Chondrocyte (in vitro differentiated cells): ENCODE measurements around the gene PPP1R18. TPM values are rescaled to one million over a fixed set of nuclear protein-coding genes. Genes with fewer than 3 reads are reported as not detected.
"Not testable (repeated sequence)": the region's sequence is repeated elsewhere in the genome, so short reads cannot be mapped to it uniquely, and the experiment has no call there.

Experiments used
- DNase-seq: peaks from one replicate; pipeline ENCODE4 v3.0.0; 2021; ENCODE audit warnings: mixed read lengths, low spot score
- H3K27ac Mint-ChIP-seq: one replicate; pipeline ENCODE4 v1.8.0; 2021; ENCODE audit warnings: mild to moderate bottlenecking, moderate library complexity, mixed read lengths; ENCODE audit not compliant: unreplicated experiment
- H3K27me3 Mint-ChIP-seq: 2 replicates; pipeline ENCODE4 v1.8.0; 2021; ENCODE audit warnings: low read depth, mixed read lengths
- H3K36me3 Mint-ChIP-seq: 2 replicates; pipeline ENCODE4 v1.8.0; 2021; ENCODE audit warnings: low read depth, mixed read lengths
- H3K4me1 Mint-ChIP-seq: 2 replicates; pipeline ENCODE4 v1.8.0; 2021; ENCODE audit warnings: low read depth, mild to moderate bottlenecking, mixed read lengths
- H3K4me3 Mint-ChIP-seq: one replicate; pipeline ENCODE4 v1.8.0; 2021; ENCODE audit warnings: mild to moderate bottlenecking, moderate library complexity, mixed read lengths; ENCODE audit not compliant: unreplicated experiment
- H3K9me3 Mint-ChIP-seq: 2 replicates; pipeline ENCODE4 v1.8.0; 2021; ENCODE audit warnings: low read depth, mixed read lengths
- CTCF ChIP-seq: fragments of 200-600 bp; sonication (generic); IDR thresholded peaks from 2 replicates; pipeline ENCODE4 v1.5.0; 2021; ENCODE audit warnings: antibody characterized with exemption, mild to moderate bottlenecking, moderate library complexity
- total RNA-seq: library from RNA; stranded (reverse); gene quantifications from 3 replicates; pipeline ENCODE4 v1.2.1, GENCODE V29; 2021

The PPP1R18 gene
- total RNA-seq, 1 donor from 2014 or later, result 165 TPM

- Mint-ChIP-seq H3K4me3 (peak overlapping the region; percentile 96), H3K27ac (peak overlapping the region; percentile 96), H3K4me1 (peaks cover 66% of the 10 kb centered on the region), H3K36me3 (peaks cover 44% of the 10 kb centered on the region), H3K27me3 (no peaks in the 10 kb centered on the region), H3K9me3 (no peaks in the 10 kb centered on the region)
- TF ChIP-seq CTCF, result no peak
- DNase-seq, result no peak
Observed at GRCh38 chr6:30720738-30721197, 34.3 kb upstream of the PPP1R18 start.

- Mint-ChIP-seq H3K4me1 (peaks cover 63% of the 10 kb centered on the region), H3K9me3 (no peaks in the 10 kb centered on the region), H3K4me3 (peak within 1 kb of the TSS; percentile 96), H3K36me3 (peaks cover 41% of the 10 kb centered on the region), H3K27me3 (no peaks in the 10 kb centered on the region), H3K27ac (peak within 1 kb of the TSS; percentile 96)
- DNase-seq, result peak; percentile 98
- peak; percentile 6 for TF ChIP-seq CTCF
Observed at GRCh38 chr6:30719791-30720737, 33.6 kb upstream of the PPP1R18 start, which contains the start of gene TUBB. TSS of gene TUBB (plus strand) at chr6:30720352. CDS start at chr6:30720507, 155 bp downstream.

GRCh38 chr6:30719356-30719755 is 32.9 kb upstream of the PPP1R18 start:
- Mint-ChIP-seq H3K4me3 (peak overlapping the region; percentile 96), H3K4me1 (peaks cover 56% of the 10 kb centered on the region), H3K27ac (peak overlapping the region; percentile 96), H3K27me3 (no peaks in the 10 kb centered on the region), H3K9me3 (no peaks in the 10 kb centered on the region), H3K36me3 (peaks cover 37% of the 10 kb centered on the region)
- no peak for DNase-seq
- TF ChIP-seq CTCF, result no peak

GRCh38 chr6:30717845-30718720 is 31.6 kb upstream of the PPP1R18 start:
- H3K4me1 Mint-ChIP-seq, result peaks cover 43% of the 10 kb centered on the region
- peak overlapping the region; percentile 98 for H3K4me3 Mint-ChIP-seq
- not testable (repeated sequence) for H3K9me3 Mint-ChIP-seq, H3K27me3 Mint-ChIP-seq
- peak; percentile 29 for DNase-seq
- H3K36me3 Mint-ChIP-seq, result peaks cover 33% of the 10 kb centered on the region
- H3K27ac Mint-ChIP-seq, result peak overlapping the region; percentile 100

- peak; percentile 52 for TF ChIP-seq CTCF
- H3K4me1 Mint-ChIP-seq, result peaks cover 36% of the 10 kb centered on the region
- peak within 1 kb of the TSS; percentile 98 for H3K4me3 Mint-ChIP-seq
- H3K27me3 Mint-ChIP-seq, result no peaks in the 10 kb centered on the region
- peaks cover 33% of the 10 kb centered on the region for H3K36me3 Mint-ChIP-seq
- H3K27ac Mint-ChIP-seq, result peak within 1 kb of the TSS; percentile 100
- peak; percentile 100 for DNase-seq
- H3K9me3 Mint-ChIP-seq, result no peaks in the 10 kb centered on the region
Observed at GRCh38 chr6:30717129-30717844, 30.8 kb upstream of the PPP1R18 start, which contains the start of gene MDC1. TSS of gene MDC1 (minus strand) at chr6:30717281. CDS start at chr6:30715175, 2,106 bp downstream.
